Gastroesophageal sphincter (tissue), 4 donors: Measurements from ENCODE around the gene CFAP97D2. TPM values are rescaled to one million over a fixed set of nuclear protein-coding genes. Genes with fewer than 3 reads are reported as not detected.
"Not testable (repeated sequence)": the region's sequence is repeated elsewhere in the genome, so short reads cannot be mapped to it uniquely, and the experiment has no call there.

Experiments
- ATAC-seq: fragments of 150-250 bp; one replicate; pipeline ENCODE4 v1.9.1; 2016; ENCODE audit warnings: mild to moderate bottlenecking, moderate library complexity
- H3K27ac ChIP-seq, 4 donors: fragments of 200-600 bp; sonication (generic) in 3 of 4; 1 replicate in 3 of 4; 2 replicates in 1 of 4; pipeline ENCODE4 v1.5.1; 2016 to 2019
- H3K27me3 ChIP-seq: fragments of 200-600 bp; sonication (generic); one replicate; pipeline ENCODE4 v1.5.1; 2019
- H3K36me3 ChIP-seq, 2 donors: fragments of 200-600 bp; sonication (generic); one replicate each; pipeline ENCODE4 v1.5.1; 2019; ENCODE audit warnings: control low read depth in 1 of 2
- H3K4me1 ChIP-seq, 3 donors: fragments of 200-600 bp; sonication (generic); 1 replicate in 2 of 3; 2 replicates in 1 of 3; pipeline ENCODE4 v1.5.1; 2016 to 2019; ENCODE audit warnings: control low read depth in 2 of 3
- H3K4me3 ChIP-seq, 2 donors: fragments of 200-600 bp; sonication (generic); one replicate each; pipeline ENCODE4 v1.5.1; 2019; ENCODE audit warnings: mild to moderate bottlenecking in 1 of 2, moderate library complexity in 1 of 2
- H3K9me3 ChIP-seq, 3 donors: fragments of 200-600 bp; sonication (generic); one replicate each; pipeline ENCODE4 v1.5.1; 2017 to 2019; ENCODE audit warnings: control low read depth in 2 of 3
- CTCF ChIP-seq, 4 experiments: fragments of 200-600 bp in 2 of 4; fragments of 450-650 bp in 2 of 4; sonication (generic) in 1 of 4; IDR thresholded peaks; one replicate each; pipeline ENCODE4 v1.5.1; 2017 to 2019; ENCODE audit warnings: antibody characterized with exemption in 4 of 4, mild to moderate bottlenecking in 2 of 4, moderate library complexity in 2 of 4
- EP300 ChIP-seq: sonication (generic); formaldehyde crosslinking; IDR thresholded peaks from one replicate; pipeline ENCODE4 v1.6.1; 2017; ENCODE audit warnings: antibody characterized with exemption, mild to moderate bottlenecking
- POLR2A ChIP-seq, 2 donors: fragments of 450-650 bp; IDR thresholded peaks; one replicate each; pipeline ENCODE4 v1.6.1; 2017; ENCODE audit warnings: antibody characterized with exemption in 2 of 2, mild to moderate bottlenecking in 2 of 2, moderate library complexity in 1 of 2
- POLR2AphosphoS5 ChIP-seq: sonication (generic); formaldehyde crosslinking; IDR thresholded peaks from one replicate; pipeline ENCODE4 v1.6.1; 2017; ENCODE audit warnings: antibody characterized with exemption
- WGBS, 2 donors: methylation state at CpG; one replicate each; pipeline ENCODE4 v1.1.5; 2018; ENCODE audit warnings: low coverage in 1 of 2; 5-methylcytosine and 5-hydroxymethylcytosine counted together
- total RNA-seq, 4 donors: library from RNA; depleted of rRNA; stranded (reverse); fragments of >200 nt; gene quantifications; one replicate each; pipeline ENCODE4 v1.1.0, GENCODE V29; 2016

The CFAP97D2 gene
- total RNA-seq, 4 donors from 2014 or later, result not detected

GRCh38 chr13:114155320-114155719 lies 23.7 kb upstream of the CFAP97D2 start:
- Histone ChIP-seq H3K27ac (no peak overlapping the region), H3K4me1 (no peaks in the 10 kb centered on the region), H3K9me3 (no peaks in the 10 kb centered on the region), H3K4me3 (no peak overlapping the region), H3K27me3 (no peaks in the 10 kb centered on the region), H3K36me3 (no peaks in the 10 kb centered on the region)
- no peak for ATAC-seq
- WGBS, 2 donors, result no CpG with 5 or more reads among the region's 3 CpGs
- TF ChIP-seq POLR2A (IDR thresholded peaks at IDR 0.05), result no peak
- no peak for TF ChIP-seq POLR2AphosphoS5
- no peak for TF ChIP-seq EP300
- no peak for TF ChIP-seq CTCF (IDR thresholded peaks at IDR 0.05)

GRCh38 chr13:114155926-114156883 lies 22.9 kb upstream of the CFAP97D2 start:
- H3K4me1 ChIP-seq, result no peaks in the 10 kb centered on the region
- no peak for ATAC-seq
- no peaks in the 10 kb centered on the region for H3K36me3 ChIP-seq
- no peak overlapping the region for H3K4me3 ChIP-seq
- no peak for TF ChIP-seq CTCF (IDR thresholded peaks at IDR 0.05)
- TF ChIP-seq POLR2A (IDR thresholded peaks at IDR 0.05), result no peak
- TF ChIP-seq EP300, result no peak
- no peak for TF ChIP-seq POLR2AphosphoS5
- no peak overlapping the region for H3K27ac ChIP-seq
- no peaks in the 10 kb centered on the region for H3K27me3 ChIP-seq
- H3K9me3 ChIP-seq, result no peaks in the 10 kb centered on the region
- 32 to 40% methylated on average over 4 to 9 of the region's 19 CpGs for WGBS, 2 donors

- no peak overlapping the region for H3K27ac ChIP-seq
- no peaks in the 10 kb centered on the region for H3K9me3 ChIP-seq
- H3K4me3 ChIP-seq, result no peak overlapping the region
- no peak for ATAC-seq
- H3K27me3 ChIP-seq, result no peaks in the 10 kb centered on the region
- WGBS, 2 donors, result 47% methylated on average over 3 of the region's 11 CpGs; no CpG with 5 or more reads in 1 of the 2 donors
- H3K4me1 ChIP-seq, result peaks cover 0 to 14% (median 11%) of the 10 kb centered on the region in 3 donors
- H3K36me3 ChIP-seq, result no peaks in the 10 kb centered on the region
- no peak for TF ChIP-seq POLR2AphosphoS5
- TF ChIP-seq POLR2A (IDR thresholded peaks at IDR 0.05), result no peak
- TF ChIP-seq EP300, result no peak
- TF ChIP-seq CTCF (IDR thresholded peaks at IDR 0.05), result no peak
Observed at GRCh38 chr13:114157869-114158495, 21.1 kb upstream of the CFAP97D2 start.

GRCh38 chr13:114158869-114159666 lies 20.0 kb upstream of the CFAP97D2 start:
- H3K27me3 ChIP-seq, ATAC-seq, H3K36me3 ChIP-seq, H3K27ac ChIP-seq, H3K4me3 ChIP-seq, H3K9me3 ChIP-seq: not testable (repeated sequence)
- WGBS, 2 donors, result 78 to 89% methylated on average over 9 to 10 of the region's 13 CpGs
- H3K4me1 ChIP-seq, result peaks cover 0 to 14% (median 11%) of the 10 kb centered on the region in 3 donors

GRCh38 chr13:114161028-114161556 lies 18.0 kb upstream of the CFAP97D2 start:
- Histone ChIP-seq H3K27me3 (no peaks in the 10 kb centered on the region), H3K27ac (no peak overlapping the region), H3K9me3 (no peaks in the 10 kb centered on the region), H3K36me3 (no peaks in the 10 kb centered on the region), H3K4me1 (peaks cover 0 to 22% (median 15%) of the 10 kb centered on the region in 3 donors), H3K4me3 (no peak overlapping the region)
- WGBS, 2 donors, result 72 to 90% methylated on average over 7 to 19 of the region's 47 CpGs
- TF ChIP-seq POLR2A (IDR thresholded peaks at IDR 0.05), result no peak
- TF ChIP-seq CTCF (IDR thresholded peaks at IDR 0.05), result no peak
- no peak for TF ChIP-seq EP300
- no peak for TF ChIP-seq POLR2AphosphoS5
- ATAC-seq, result no peak
